ENCODE results near the gene CYP27A1. TPM values are rescaled to one million over a fixed set of nuclear protein-coding genes. Genes with fewer than 3 reads are reported as not detected.

The CYP27A1 gene
- total and polyA plus RNA-seq, 4 donors: 112 to 354 (median 305) TPM

DNA sequence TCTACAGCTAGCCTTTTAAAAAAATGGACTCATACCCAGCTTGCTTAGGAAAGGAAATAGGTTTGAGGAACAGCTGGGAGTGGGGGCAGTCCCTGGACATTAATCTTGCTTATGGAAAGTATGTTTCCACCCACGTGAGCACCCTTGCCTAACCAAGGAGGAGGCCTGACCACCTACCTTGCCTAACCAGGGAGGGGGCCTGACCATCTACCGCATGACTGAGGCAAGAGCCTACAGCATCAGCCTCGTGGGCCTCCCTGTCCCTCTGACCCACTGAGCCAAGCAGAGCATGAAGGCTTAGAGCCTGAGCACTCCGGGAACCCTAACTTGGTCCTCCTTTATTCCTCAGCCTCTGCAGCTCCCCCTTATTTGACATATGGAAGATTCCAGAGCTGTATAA lies 29.4 kb downstream of the CYP27A1 start:
- Histone ChIP-seq H3K36me3 (ENCODE audit: control insufficient read depth in 4 of 4, insufficient read depth in 3 of 4, low read depth in 1 of 4, low read length in 3 of 4) (peaks cover 10 to 50% (median 39%) of the 10 kb centered on the region in 4 donors), H3K9ac (ENCODE audit: low read depth in 1 of 2, low read length in 2 of 2) (no peak overlapping the region), H3K27me3 (ENCODE audit: control insufficient read depth in 4 of 4, insufficient read depth in 4 of 4, low read length in 3 of 4) (no peaks in the 10 kb centered on the region), H3K4me1 (ENCODE audit: control insufficient read depth in 4 of 4, insufficient read depth in 4 of 4, low read length in 3 of 4) (peaks cover 0 to 3% (median 3%) of the 10 kb centered on the region in 4 donors), H3K4me3 (ENCODE audit: low read depth in 1 of 3, low read length in 3 of 3) (no peak overlapping the region), H3K9me3 (ENCODE audit: control insufficient read depth in 4 of 4, low read length in 3 of 4) (no peaks in the 10 kb centered on the region), H3K27ac (ENCODE audit: low read depth in 1 of 2, low read length in 2 of 2) (no peak overlapping the region)
- no peak for DNase-seq (ENCODE audit: low spot score)
- TF ChIP-seq HNF4G (IDR thresholded peaks at IDR 0.05): no peak
- TF ChIP-seq GABPA (IDR thresholded peaks at IDR 0.05 in 1 of 2, conservative IDR thresholded peaks at IDR 0.05 in 1 of 2): no peak
- TF ChIP-seq, protein P1, sequence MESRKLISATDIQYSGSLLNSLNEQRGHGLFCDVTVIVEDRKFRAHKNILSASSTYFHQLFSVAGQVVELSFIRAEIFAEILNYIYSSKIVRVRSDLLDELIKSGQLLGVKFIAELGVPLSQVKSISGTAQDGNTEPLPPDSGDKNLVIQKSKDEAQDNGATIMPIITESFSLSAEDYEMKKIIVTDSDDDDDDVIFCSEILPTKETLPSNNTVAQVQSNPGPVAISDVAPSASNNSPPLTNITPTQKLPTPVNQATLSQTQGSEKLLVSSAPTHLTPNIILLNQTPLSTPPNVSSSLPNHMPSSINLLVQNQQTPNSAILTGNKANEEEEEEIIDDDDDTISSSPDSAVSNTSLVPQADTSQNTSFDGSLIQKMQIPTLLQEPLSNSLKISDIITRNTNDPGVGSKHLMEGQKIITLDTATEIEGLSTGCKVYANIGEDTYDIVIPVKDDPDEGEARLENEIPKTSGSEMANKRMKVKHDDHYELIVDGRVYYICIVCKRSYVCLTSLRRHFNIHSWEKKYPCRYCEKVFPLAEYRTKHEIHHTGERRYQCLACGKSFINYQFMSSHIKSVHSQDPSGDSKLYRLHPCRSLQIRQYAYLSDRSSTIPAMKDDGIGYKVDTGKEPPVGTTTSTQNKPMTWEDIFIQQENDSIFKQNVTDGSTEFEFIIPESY (IDR thresholded peaks at IDR 0.05): no peak
- TF ChIP-seq JUND (IDR thresholded peaks at IDR 0.05): no peak
- no peak for TF ChIP-seq FOXA1 (IDR thresholded peaks at IDR 0.05)
- TF ChIP-seq RAD21 (IDR thresholded peaks at IDR 0.05): no peak
- 87% methylated on average over 4 of the region's 4 CpGs for WGBS

DNA sequence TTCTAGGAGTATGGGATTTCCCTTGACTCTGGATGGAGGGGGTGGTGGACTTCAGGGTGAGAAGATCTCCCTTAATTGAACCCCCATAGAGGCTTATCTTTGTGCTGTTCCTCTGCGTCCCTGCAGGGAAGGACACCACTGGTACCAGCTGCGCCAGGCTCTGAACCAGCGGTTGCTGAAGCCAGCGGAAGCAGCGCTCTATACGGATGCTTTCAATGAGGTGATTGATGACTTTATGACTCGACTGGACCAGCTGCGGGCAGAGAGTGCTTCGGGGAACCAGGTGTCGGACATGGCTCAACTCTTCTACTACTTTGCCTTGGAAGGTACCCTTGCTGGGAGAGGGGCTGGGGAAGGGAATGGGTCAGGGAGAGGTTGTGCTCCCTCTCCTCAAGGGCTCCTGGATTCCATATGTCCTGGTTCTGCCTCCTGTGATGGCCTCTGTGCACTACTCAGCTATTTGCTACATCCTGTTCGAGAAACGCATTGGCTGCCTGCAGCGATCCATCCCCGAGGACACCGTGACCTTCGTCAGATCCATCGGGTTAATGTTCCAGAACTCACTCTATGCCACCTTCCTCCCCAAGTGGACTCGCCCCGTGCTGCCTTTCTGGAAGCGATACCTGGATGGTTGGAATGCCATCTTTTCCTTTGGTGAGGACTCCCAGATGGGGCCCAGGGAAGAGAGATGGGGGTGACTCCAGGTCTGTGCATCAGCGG lies 30.3 kb downstream of the CYP27A1 start:
- Histone ChIP-seq H3K9ac (ENCODE audit: low read depth in 1 of 2, low read length in 2 of 2) (no peak overlapping the region), H3K4me3 (ENCODE audit: low read depth in 1 of 3, low read length in 3 of 3) (no peak overlapping the region), H3K27ac (ENCODE audit: low read depth in 1 of 2, low read length in 2 of 2) (no peak overlapping the region), H3K4me1 (ENCODE audit: control insufficient read depth in 4 of 4, insufficient read depth in 4 of 4, low read length in 3 of 4) (no peaks in the 10 kb centered on the region), H3K27me3 (ENCODE audit: control insufficient read depth in 4 of 4, insufficient read depth in 4 of 4, low read length in 3 of 4) (no peaks in the 10 kb centered on the region), H3K9me3 (ENCODE audit: control insufficient read depth in 4 of 4, low read length in 3 of 4) (no peaks in the 10 kb centered on the region), H3K36me3 (ENCODE audit: control insufficient read depth in 4 of 4, insufficient read depth in 3 of 4, low read depth in 1 of 4, low read length in 3 of 4) (peaks cover 13 to 56% (median 45%) of the 10 kb centered on the region in 4 donors)
- DNase-seq (ENCODE audit: low spot score): no peak
- WGBS: 97% methylated on average over 21 of the region's 21 CpGs
- no peak for TF ChIP-seq SP1 (IDR thresholded peaks at IDR 0.05)

DNA sequence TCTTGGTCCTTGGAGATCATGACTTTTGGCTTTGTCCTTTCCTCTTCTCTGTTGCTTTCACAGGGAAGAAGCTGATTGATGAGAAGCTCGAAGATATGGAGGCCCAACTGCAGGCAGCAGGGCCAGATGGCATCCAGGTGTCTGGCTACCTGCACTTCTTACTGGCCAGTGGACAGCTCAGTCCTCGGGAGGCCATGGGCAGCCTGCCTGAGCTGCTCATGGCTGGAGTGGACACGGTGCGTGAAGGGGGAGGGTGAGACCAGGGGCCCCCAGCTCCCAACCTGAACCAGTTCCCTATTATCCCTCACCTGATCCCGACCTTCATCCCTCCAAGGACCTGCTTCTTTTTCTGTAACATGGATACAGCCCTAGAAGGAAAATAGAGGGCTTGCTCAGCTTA lies 30.9 kb downstream of the CYP27A1 start:
- H3K9ac ChIP-seq (ENCODE audit: low read depth in 1 of 2, low read length in 2 of 2): no peak overlapping the region
- no peak for TF ChIP-seq JUND (IDR thresholded peaks at IDR 0.05)
- TF ChIP-seq, protein P1 (IDR thresholded peaks at IDR 0.05): no peak
- TF ChIP-seq ATF3 (IDR thresholded peaks at IDR 0.05): no peak
- no peak for TF ChIP-seq SP1 (IDR thresholded peaks at IDR 0.05)
- TF ChIP-seq MAX (IDR thresholded peaks at IDR 0.05): no peak
- TF ChIP-seq RAD21 (IDR thresholded peaks at IDR 0.05): no peak
- TF ChIP-seq REST (IDR thresholded peaks at IDR 0.05): no peak
- TF ChIP-seq HNF4G (IDR thresholded peaks at IDR 0.05): no peak
- TF ChIP-seq, protein P2, sequence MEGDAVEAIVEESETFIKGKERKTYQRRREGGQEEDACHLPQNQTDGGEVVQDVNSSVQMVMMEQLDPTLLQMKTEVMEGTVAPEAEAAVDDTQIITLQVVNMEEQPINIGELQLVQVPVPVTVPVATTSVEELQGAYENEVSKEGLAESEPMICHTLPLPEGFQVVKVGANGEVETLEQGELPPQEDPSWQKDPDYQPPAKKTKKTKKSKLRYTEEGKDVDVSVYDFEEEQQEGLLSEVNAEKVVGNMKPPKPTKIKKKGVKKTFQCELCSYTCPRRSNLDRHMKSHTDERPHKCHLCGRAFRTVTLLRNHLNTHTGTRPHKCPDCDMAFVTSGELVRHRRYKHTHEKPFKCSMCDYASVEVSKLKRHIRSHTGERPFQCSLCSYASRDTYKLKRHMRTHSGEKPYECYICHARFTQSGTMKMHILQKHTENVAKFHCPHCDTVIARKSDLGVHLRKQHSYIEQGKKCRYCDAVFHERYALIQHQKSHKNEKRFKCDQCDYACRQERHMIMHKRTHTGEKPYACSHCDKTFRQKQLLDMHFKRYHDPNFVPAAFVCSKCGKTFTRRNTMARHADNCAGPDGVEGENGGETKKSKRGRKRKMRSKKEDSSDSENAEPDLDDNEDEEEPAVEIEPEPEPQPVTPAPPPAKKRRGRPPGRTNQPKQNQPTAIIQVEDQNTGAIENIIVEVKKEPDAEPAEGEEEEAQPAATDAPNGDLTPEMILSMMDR (IDR thresholded peaks at IDR 0.05; ENCODE audit: low read depth, low read length, missing input control): no peak
- TF ChIP-seq NR2F2 (IDR thresholded peaks at IDR 0.05): no peak
- TF ChIP-seq YY1 (IDR thresholded peaks at IDR 0.05): no peak
- TF ChIP-seq RXRA (IDR thresholded peaks at IDR 0.05): no peak
- TF ChIP-seq HNF4A (conservative IDR thresholded peaks at IDR 0.05): no peak
- H3K4me1 ChIP-seq (ENCODE audit: control insufficient read depth in 4 of 4, insufficient read depth in 4 of 4, low read length in 3 of 4): no peaks in the 10 kb centered on the region
- H3K36me3 ChIP-seq (ENCODE audit: control insufficient read depth in 4 of 4, insufficient read depth in 3 of 4, low read depth in 1 of 4, low read length in 3 of 4): peaks cover 13 to 61% (median 51%) of the 10 kb centered on the region in 4 donors
- no peak overlapping the region for H3K27ac ChIP-seq (ENCODE audit: low read depth in 1 of 2, low read length in 2 of 2)
- 89% methylated on average over 5 of the region's 5 CpGs for WGBS
- H3K4me3 ChIP-seq (ENCODE audit: low read depth in 1 of 3, low read length in 3 of 3): no peak overlapping the region
- no peaks in the 10 kb centered on the region for H3K27me3 ChIP-seq (ENCODE audit: control insufficient read depth in 4 of 4, insufficient read depth in 4 of 4, low read length in 3 of 4)
- no peaks in the 10 kb centered on the region for H3K9me3 ChIP-seq (ENCODE audit: control insufficient read depth in 4 of 4, low read length in 3 of 4)
- DNase-seq (ENCODE audit: low spot score): no peak
